Measurements from ENCODE around the gene CDH12.

- TF ChIP-seq POLR2AphosphoS5 (IDR thresholded peaks at IDR 0.05; ENCODE audit: low read depth, low read length) (no peak), POU2F2 (IDR thresholded peaks at IDR 0.05; ENCODE audit: low read depth, low read length) (no peak), SPI1 (IDR thresholded peaks at IDR 0.05; ENCODE audit: low read depth, low read length) (no peak)
Measured at GRCh38 chr5:22473886-22474285, 379.3 kb downstream of the CDH12 start.

All from GM12891 (cell line).